Caco-2 (cell line): ENCODE data around the gene SRD5A3. TPM values are rescaled to one million over a fixed set of nuclear protein-coding genes. Genes with fewer than 3 reads are reported as not detected.

ENCODE experiments used
- BruUV-seq: library from RNA; stranded (reverse); fragments of 400-500 nt; replicated peaks from 2 replicates; lab custom pipeline; 2021; lab: Mats Ljungman, UMichigan
- CTCF ChIA-PET: fragments of 300-600 bp; sonication (Branson Sonifier 250); formaldehyde crosslinking; loops from one replicate; lab custom pipeline; 2022; ENCODE audit warnings: antibody characterized with exemption; lab: Charles Lee
- POLR2A ChIA-PET: fragments of 300-600 bp; sonication (Branson Sonifier 250); formaldehyde crosslinking; loops from one replicate; lab custom pipeline; 2022; ENCODE audit warnings: antibody characterized with exemption; lab: Charles Lee
- DNase-seq, 2 experiments: peaks; one replicate each; pipeline versions ENCODE4 v3.0.0 to v3.0.0-alpha.2; 2020 to 2022
- H3K27me3 ChIP-seq: replicated peaks from 2 replicates; pipeline ENCODE4 v1.6.0; 2011; ENCODE audit warnings: low read length; ENCODE audit not compliant: control insufficient read depth, insufficient read depth
- H3K36me3 ChIP-seq: 2 replicates; pipeline ENCODE4 v1.5.1; 2011; ENCODE audit warnings: low read length; ENCODE audit not compliant: control insufficient read depth, insufficient read depth
- H3K4me1 ChIP-seq: fragments of 250-450 bp; sonication (Bioruptor Pico); 2 replicates; pipeline ENCODE4 v1.5.1; 2020; ENCODE audit warnings: mild to moderate bottlenecking
- H3K4me3 ChIP-seq: 2 replicates; pipeline ENCODE4 v1.5.1; 2011; ENCODE audit warnings: low read depth, mild to moderate bottlenecking, control low read depth, low read length
- H3K9me3 ChIP-seq: fragments of 250-450 bp; sonication (Bioruptor Pico); 2 replicates; pipeline ENCODE4 v1.5.1; 2020; ENCODE audit warnings: mild to moderate bottlenecking, moderate library complexity
- H3K27ac Mint-ChIP-seq: one replicate; pipeline ENCODE4 v1.8.0; 2022; ENCODE audit warnings: mixed read lengths; ENCODE audit not compliant: unreplicated experiment
- H3K27me3 Mint-ChIP-seq: one replicate; pipeline ENCODE4 v1.8.0; 2022; ENCODE audit warnings: mixed read lengths; ENCODE audit not compliant: insufficient read depth, unreplicated experiment
- H3K36me3 Mint-ChIP-seq: one replicate; pipeline ENCODE4 v1.8.0; 2022; ENCODE audit warnings: mild to moderate bottlenecking, mixed read lengths; ENCODE audit not compliant: insufficient read depth, unreplicated experiment
- H3K4me1 Mint-ChIP-seq: one replicate; pipeline ENCODE4 v1.8.0; 2022; ENCODE audit warnings: low read depth, mixed read lengths; ENCODE audit not compliant: unreplicated experiment
- H3K4me3 Mint-ChIP-seq: one replicate; pipeline ENCODE4 v1.8.0; 2022; ENCODE audit warnings: mild to moderate bottlenecking, moderate library complexity, mixed read lengths; ENCODE audit not compliant: unreplicated experiment
- H3K9me3 Mint-ChIP-seq: one replicate; pipeline ENCODE4 v1.8.0; 2022; ENCODE audit warnings: mixed read lengths; ENCODE audit not compliant: unreplicated experiment
- CTCF ChIP-seq, 2 experiments: fragments of 200-600 bp in 1 of 2; IDR thresholded peaks; 1 replicate in 1 of 2; 2 replicates in 1 of 2; pipeline versions ENCODE4 v1.5.1 to v1.8.0; 2011 to 2022; ENCODE audit warnings: antibody characterized with exemption in 1 of 2, control low read depth in 1 of 2, inconsistent platforms in 1 of 2, low read depth in 1 of 2, low read length in 1 of 2, mild to moderate bottlenecking in 1 of 2, moderate library complexity in 1 of 2; ENCODE audit not compliant: insufficient read depth in 1 of 2, severe bottlenecking in 1 of 2, unreplicated experiment in 1 of 2
- intact Hi-C: fragments of 100-400 bp; cut with micrococcal nuclease; formaldehyde crosslinking; loops from one replicate; pipeline ENCODE4 v1.10.0; 2022; ENCODE audit not compliant: unreplicated experiment
- total RNA-seq: library from RNA; stranded (reverse); gene quantifications from 2 replicates; pipeline ENCODE4 v1.2.3, GENCODE V29; 2022

The SRD5A3 gene
- total RNA-seq, 1 experiment from 2014 or later, result 22.6 TPM

GRCh38 chr4:55304303-55304702 lies 41.7 kb upstream of the SRD5A3 start:
- Histone ChIP-seq H3K9me3 (no peaks in the 10 kb centered on the region), H3K4me3 (no peak overlapping the region), H3K27me3 (no peaks in the 10 kb centered on the region), H3K36me3 (no peaks in the 10 kb centered on the region), H3K4me1 (no peaks in the 10 kb centered on the region)
- Mint-ChIP-seq H3K36me3 (no peaks in the 10 kb centered on the region), H3K4me1 (no peaks in the 10 kb centered on the region), H3K27ac (no peak overlapping the region), H3K27me3 (peaks cover 3% of the 10 kb centered on the region), H3K4me3 (no peak overlapping the region), H3K9me3 (no peaks in the 10 kb centered on the region)
- no peak for DNase-seq
- no TSS peak for BruUV-seq
- CTCF ChIA-PET, result no interaction called here
- POLR2A ChIA-PET, result no interaction called here
- no peak for TF ChIP-seq CTCF (IDR thresholded peaks at IDR 0.05; ENCODE audit: insufficient read depth in 1 of 2, low read depth in 1 of 2, low read length in 1 of 2, severe bottlenecking in 1 of 2, unreplicated experiment in 1 of 2)
- intact Hi-C loops, result no loop called here

GRCh38 chr4:55308071-55308470 lies 38.0 kb upstream of the SRD5A3 start:
- intact Hi-C loops, result no loop called here

DNA sequence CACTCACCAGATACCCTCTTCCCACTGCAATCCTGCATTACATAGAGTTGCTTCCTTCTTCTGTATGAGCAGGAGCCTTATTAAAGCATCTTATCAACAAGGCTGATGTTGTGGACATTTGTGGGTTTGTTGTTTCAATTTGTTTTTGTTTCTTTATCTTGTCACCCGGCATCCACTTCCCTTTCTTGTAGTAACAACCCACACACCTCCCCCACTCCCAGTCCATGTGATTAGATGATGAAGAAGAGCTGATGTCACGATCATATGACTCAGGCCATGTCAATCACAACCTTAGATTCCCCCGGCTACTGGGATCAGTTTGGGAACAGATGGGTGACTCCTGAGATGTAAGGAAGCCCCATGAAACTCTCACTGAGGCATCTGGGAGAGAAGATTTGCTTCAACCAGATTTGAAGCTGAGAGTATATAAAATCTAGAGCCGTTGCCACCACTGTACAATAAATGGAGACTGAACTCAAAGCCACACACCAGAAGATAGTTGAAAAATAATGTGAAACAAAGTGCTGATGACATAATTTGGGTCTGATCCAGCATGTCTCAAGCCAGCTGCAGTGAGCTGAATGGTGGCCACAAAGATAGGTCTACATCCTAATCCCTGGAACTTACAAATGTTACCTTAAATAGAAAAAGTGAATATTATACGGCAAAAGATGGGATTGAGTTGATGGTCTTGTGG lies 34.1 kb upstream of the SRD5A3 start:
- H3K27ac Mint-ChIP-seq, result no peak overlapping the region
- intact Hi-C loops, result loop anchor here (1.0 kb wide), 1 partner anchor 555 kb away; no protein-coding TSS in a partner anchor
- no peaks in the 10 kb centered on the region for H3K4me1 ChIP-seq
- H3K27me3 ChIP-seq, result no peaks in the 10 kb centered on the region
- ChIA-PET CTCF (interaction anchor here (0.9 kb wide), 1 partner anchor 127 kb away, joined by 3 read pairs; no protein-coding TSS in a partner anchor), POLR2A (no interaction called here)
- no peaks in the 10 kb centered on the region for H3K4me1 Mint-ChIP-seq
- H3K36me3 Mint-ChIP-seq, result no peaks in the 10 kb centered on the region
- BruUV-seq, result no TSS peak
- no peaks in the 10 kb centered on the region for H3K9me3 Mint-ChIP-seq
- peaks cover 3% of the 10 kb centered on the region for H3K27me3 Mint-ChIP-seq
- H3K36me3 ChIP-seq, result no peaks in the 10 kb centered on the region
- DNase-seq, result no peak
- H3K4me3 ChIP-seq, result no peak overlapping the region
- H3K9me3 ChIP-seq, result no peaks in the 10 kb centered on the region
- H3K4me3 Mint-ChIP-seq, result no peak overlapping the region
- no peak for TF ChIP-seq CTCF (IDR thresholded peaks at IDR 0.05; ENCODE audit: insufficient read depth in 1 of 2, low read depth in 1 of 2, low read length in 1 of 2, severe bottlenecking in 1 of 2, unreplicated experiment in 1 of 2)

More at GRCh38 chr4:55308071-55308470, 38.0 kb upstream of the SRD5A3 start:
- no peaks in the 10 kb centered on the region for H3K27me3 ChIP-seq
- Mint-ChIP-seq H3K36me3 (no peaks in the 10 kb centered on the region), H3K9me3 (no peaks in the 10 kb centered on the region), H3K4me3 (no peak overlapping the region), H3K27ac (no peak overlapping the region), H3K4me1 (no peaks in the 10 kb centered on the region), H3K27me3 (no peaks in the 10 kb centered on the region)
- no peak overlapping the region for H3K4me3 ChIP-seq
- H3K36me3 ChIP-seq, result no peaks in the 10 kb centered on the region
- ChIA-PET POLR2A (no interaction called here), CTCF (no interaction called here)
- DNase-seq, result no peak
- no peaks in the 10 kb centered on the region for H3K4me1 ChIP-seq
- H3K9me3 ChIP-seq, result no peaks in the 10 kb centered on the region
- TF ChIP-seq CTCF (IDR thresholded peaks at IDR 0.05; ENCODE audit: insufficient read depth in 1 of 2, low read depth in 1 of 2, low read length in 1 of 2, severe bottlenecking in 1 of 2, unreplicated experiment in 1 of 2), result no peak
- BruUV-seq, result no TSS peak
